IgD-negative memory B cell (primary cell): Measurements from ENCODE around the gene ZNF653. TPM values are rescaled to one million over a fixed set of nuclear protein-coding genes. Genes with fewer than 3 reads are reported as not detected.
"Not testable (repeated sequence)": the region's sequence is repeated elsewhere in the genome, so short reads cannot be mapped to it uniquely, and the experiment has no call there.

Experiments used
- H3K27ac Mint-ChIP-seq, 3 donors: one replicate each; pipeline ENCODE4 v1.8.0; 2020 to 2022; ENCODE audit warnings: mild to moderate bottlenecking in 3 of 3, mixed read lengths in 3 of 3, moderate library complexity in 1 of 3
- H3K27me3 Mint-ChIP-seq: one replicate; pipeline ENCODE4 v1.8.0; 2021; ENCODE audit warnings: mixed read lengths
- H3K36me3 Mint-ChIP-seq: one replicate; pipeline ENCODE4 v1.8.0; 2020; ENCODE audit warnings: mild to moderate bottlenecking, mixed read lengths
- H3K4me1 Mint-ChIP-seq, 3 donors: one replicate each; pipeline ENCODE4 v1.8.0; 2020 to 2022; ENCODE audit warnings: mixed read lengths in 3 of 3, mild to moderate bottlenecking in 1 of 3
- H3K4me3 Mint-ChIP-seq, 4 donors: one replicate each; pipeline ENCODE4 v1.8.0; 2020 to 2022; ENCODE audit warnings: mild to moderate bottlenecking in 4 of 4, mixed read lengths in 4 of 4, moderate library complexity in 3 of 4
- H3K9me3 Mint-ChIP-seq, 3 donors: one replicate each; pipeline ENCODE4 v1.8.0; 2020 to 2021; ENCODE audit warnings: mixed read lengths in 3 of 3, mild to moderate bottlenecking in 1 of 3
- polyA plus RNA-seq: library from polyadenylated mRNA; unstranded; fragments of 300-500 nt; fragmentation: Illumina TruSeq; gene quantifications from one replicate; pipeline ENCODE4 v1.2.3, GENCODE V29; 2021

The ZNF653 gene
- polyA plus RNA-seq, 1 donor from 2014 or later = 4.3 TPM

DNA sequence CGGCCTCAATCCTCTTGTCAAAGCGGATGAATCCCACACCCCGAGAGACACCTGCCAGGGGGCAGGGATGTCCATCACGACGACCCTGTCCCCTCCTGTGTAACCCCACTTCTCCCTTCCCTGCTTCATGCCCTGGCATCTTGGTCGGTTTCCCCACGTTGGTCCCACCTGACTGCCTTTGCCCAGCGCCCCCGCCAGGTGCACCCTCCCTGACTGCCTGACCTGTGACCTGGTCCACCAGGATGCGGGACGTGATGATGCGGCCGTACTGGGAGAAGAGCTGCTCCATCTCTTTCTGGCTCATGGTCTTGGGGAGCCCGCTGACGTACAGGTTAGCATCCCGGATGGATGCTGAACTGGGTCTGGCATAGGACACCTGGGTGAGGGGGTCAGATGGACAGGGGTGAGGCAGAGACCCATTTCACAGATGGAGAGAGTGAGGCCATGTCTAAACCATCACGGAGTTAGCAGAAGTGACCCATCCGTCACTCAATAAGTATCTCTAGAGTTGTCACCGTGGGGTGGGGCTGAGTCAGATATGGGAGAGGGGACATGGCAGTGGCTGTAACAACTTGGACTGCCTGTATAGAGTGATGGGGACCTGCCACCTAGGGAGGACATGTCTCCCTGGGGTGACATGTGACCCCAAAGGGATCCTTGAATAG is 47.3 kb downstream of the ZNF653 start:
- H3K27me3 Mint-ChIP-seq = peaks cover 10% of the 10 kb centered on the region
- H3K9me3 Mint-ChIP-seq = peaks cover 0 to 2% (median 0%) of the 10 kb centered on the region in 3 donors
- H3K4me3 Mint-ChIP-seq = no peak overlapping the region
- no peak overlapping the region for H3K27ac Mint-ChIP-seq
- H3K36me3 Mint-ChIP-seq = no peaks in the 10 kb centered on the region
- H3K4me1 Mint-ChIP-seq = peaks cover 0 to 1% (median 0%) of the 10 kb centered on the region in 3 donors

DNA sequence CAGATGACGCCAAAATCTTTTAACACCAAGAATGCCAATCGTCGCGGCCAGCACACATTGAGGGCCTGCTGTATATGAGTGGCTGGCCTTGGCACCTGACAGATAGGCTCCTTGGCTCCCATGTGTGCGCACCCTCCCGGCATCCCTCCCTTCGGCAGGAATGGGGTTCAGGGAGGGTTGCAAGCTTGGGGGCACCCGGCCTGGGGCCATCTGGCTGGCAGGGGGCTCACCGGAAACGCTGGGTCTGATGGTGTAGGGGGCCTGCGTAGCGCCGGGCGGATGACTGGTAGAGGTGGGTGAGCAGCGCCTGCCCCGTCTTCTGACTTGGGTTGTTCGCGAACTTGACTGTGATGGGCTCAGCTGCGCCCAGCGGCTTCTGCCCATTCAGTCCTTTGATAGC is 47.8 kb downstream of the ZNF653 start:
- H3K36me3 Mint-ChIP-seq = no peaks in the 10 kb centered on the region
- H3K4me3 Mint-ChIP-seq = no peak overlapping the region
- H3K9me3 Mint-ChIP-seq = peaks cover 0 to 2% (median 0%) of the 10 kb centered on the region in 3 donors
- H3K27ac Mint-ChIP-seq = no peak overlapping the region
- peaks cover 0 to under 1% (median 0%) of the 10 kb centered on the region in 3 donors for H3K4me1 Mint-ChIP-seq
- H3K27me3 Mint-ChIP-seq = peaks cover 10% of the 10 kb centered on the region

DNA sequence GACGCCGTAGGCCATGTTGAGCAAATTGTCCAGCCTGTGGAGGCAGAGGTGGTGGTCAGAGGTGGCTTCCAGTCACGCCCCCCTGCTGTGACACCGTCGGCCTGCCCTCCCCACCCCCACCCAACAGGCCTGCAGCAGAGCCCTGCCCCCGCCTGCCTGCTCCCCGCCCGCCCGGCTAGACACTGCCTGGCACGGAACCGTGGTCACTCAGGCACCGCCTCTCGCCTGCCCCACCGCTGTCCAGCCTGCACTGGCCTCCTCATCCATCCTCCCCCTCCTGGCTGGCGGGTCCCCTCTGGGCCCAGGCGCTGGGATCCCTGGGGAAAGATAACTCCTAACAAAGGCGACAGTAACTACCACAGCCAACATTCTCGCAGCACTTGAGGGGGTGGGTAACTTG is 48.5 kb downstream of the ZNF653 start:
- H3K4me1 Mint-ChIP-seq = peaks cover 4 to 5% (median 4%) of the 10 kb centered on the region in 3 donors
- H3K27ac Mint-ChIP-seq = no peak overlapping the region
- H3K27me3 Mint-ChIP-seq = peaks cover 13% of the 10 kb centered on the region

DNA sequence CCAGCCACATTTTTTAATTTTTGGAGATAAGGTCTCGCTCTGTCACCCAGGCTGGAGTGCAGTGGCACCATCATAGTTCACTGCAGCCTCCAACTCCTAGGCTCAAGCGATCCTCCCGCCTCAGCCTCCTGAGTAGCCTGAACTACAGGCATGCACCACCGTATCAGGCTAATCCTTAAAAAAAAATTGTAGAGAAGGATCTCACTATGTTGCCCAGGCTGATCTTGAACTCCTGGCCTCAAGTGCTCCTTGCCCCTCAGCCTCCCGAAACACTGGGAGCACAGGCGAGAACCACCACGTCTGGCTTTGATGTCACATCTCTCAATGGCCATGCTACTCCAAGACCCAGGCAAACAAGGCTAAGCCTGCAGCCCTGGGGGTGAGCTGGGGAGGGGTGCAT is 49.0 kb downstream of the ZNF653 start:
- H3K27ac Mint-ChIP-seq = no peak overlapping the region
- peaks cover 5 to 8% (median 5%) of the 10 kb centered on the region in 3 donors for H3K4me1 Mint-ChIP-seq
- no peak overlapping the region for H3K4me3 Mint-ChIP-seq
- H3K36me3 Mint-ChIP-seq = no peaks in the 10 kb centered on the region
- H3K9me3 Mint-ChIP-seq = peaks cover 0 to 2% (median 0%) of the 10 kb centered on the region in 3 donors
- H3K27me3 Mint-ChIP-seq = peaks cover 13% of the 10 kb centered on the region

More for the DNA sequence above, 48.5 kb downstream of the ZNF653 start:
- H3K9me3 Mint-ChIP-seq = peaks cover 0 to 2% (median 0%) of the 10 kb centered on the region in 3 donors
- H3K4me3 Mint-ChIP-seq = no peak overlapping the region
- no peaks in the 10 kb centered on the region for H3K36me3 Mint-ChIP-seq

DNA sequence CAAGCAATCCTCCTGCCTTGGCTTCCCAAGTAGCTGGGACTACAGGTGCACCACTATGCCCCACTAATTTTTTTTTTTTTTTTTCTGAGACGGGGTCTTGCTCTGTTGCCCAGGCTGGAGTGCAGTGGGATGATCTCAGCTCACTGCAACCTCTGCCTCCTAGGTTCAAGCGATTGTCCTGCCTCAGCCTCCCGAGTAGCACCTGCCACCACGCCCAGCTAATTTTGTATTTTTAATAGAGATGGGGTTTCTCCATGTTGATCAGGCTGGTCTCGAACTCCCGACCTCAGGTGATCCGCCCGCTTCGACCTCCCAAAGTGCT is 50.4 kb downstream of the ZNF653 start:
- H3K27ac Mint-ChIP-seq, H3K9me3 Mint-ChIP-seq, H3K36me3 Mint-ChIP-seq, H3K4me1 Mint-ChIP-seq: not testable (repeated sequence)
- Mint-ChIP-seq H3K4me3 (peak overlapping the region in 2 of 4 donors; percentile 62 to 66), H3K27me3 (peaks cover 10% of the 10 kb centered on the region)

DNA sequence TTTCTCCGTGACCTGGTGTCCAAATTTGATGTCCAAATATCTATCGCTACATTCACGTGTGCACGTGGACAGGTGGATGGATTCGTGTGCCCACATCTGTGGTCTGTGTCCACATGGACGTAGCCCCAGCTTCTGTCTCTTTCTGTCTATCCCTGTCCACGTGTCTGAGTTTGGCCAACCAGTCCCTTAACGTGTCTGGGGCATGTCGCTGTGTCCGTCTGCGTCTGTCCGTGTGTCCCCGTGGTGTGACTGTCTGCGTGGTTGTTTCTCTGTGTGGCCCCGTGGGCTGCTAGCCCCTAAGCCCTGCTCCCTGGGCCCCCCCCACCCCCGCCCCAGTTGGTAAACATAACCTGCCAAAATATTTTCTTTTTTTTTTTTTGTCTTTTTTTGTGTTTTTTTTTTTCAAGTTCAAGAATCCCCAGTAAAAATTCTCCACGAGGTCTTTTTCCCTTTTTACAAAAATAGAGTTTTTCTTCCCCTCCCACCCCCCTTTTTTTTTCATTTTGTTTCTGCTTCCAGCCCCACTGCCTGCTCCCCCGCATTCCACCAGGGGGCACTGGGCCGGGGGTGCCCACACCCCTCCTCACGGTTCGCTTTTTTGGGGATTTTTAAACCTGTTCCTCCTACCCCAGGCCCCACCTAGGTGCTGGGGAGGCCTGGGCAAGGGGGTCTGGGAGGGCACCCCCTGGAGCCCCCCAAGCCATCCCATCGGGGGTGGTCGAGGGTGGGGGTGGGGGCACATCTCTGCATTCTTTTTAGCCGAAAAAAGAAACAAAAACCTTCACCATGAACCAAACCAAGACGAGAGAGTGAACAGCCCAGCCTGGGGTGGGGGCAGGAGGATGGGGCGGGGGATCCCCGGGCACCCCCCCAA is 51.9 kb downstream of the ZNF653 start:
- Mint-ChIP-seq H3K9me3 (no peaks in the 10 kb centered on the region), H3K27me3 (peaks cover 7% of the 10 kb centered on the region), H3K27ac (peak overlapping the region in 1 of 3 donors; percentile 45), H3K4me3 (peak overlapping the region in 1 of 4 donors; percentile 32), H3K36me3 (no peaks in the 10 kb centered on the region), H3K4me1 (peaks cover 5 to 8% (median 5%) of the 10 kb centered on the region in 3 donors)

DNA sequence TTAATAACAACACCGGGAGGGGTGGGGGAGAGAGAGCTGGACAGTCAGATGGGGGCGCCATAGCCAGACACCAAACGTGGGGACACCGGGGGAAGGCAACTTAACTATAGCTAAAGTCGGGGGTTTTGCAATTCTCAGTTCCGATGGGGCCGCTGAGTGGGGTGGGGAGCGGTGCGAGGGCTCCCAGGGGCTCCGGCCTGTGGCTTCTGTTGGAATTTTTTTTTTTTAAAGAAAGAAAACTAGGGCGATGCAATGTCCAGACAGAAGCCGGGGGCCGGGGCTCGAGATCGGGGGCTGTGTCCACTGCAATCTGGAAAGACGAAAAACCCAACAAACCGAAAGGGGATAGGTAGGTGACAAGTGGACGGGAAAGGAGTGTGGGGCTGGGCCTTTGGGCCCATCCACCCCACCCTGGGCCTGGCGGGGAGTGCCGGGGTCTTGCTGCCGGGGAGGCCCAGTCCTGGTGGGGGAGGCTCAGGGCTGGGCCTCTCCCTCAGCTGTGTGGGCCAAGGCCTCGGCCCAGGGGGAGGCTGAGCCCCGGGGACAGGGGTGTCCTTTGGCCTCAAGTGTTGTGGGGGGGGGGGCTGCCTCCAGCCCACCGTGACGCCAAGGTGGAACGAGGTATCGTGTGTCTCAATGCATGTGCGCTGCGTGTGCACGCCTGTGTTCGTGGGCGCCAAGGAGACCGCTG is 52.9 kb downstream of the ZNF653 start:
- peak overlapping the region in 2 of 4 donors; percentile 69 to 72 for H3K4me3 Mint-ChIP-seq
- H3K27ac Mint-ChIP-seq = peak overlapping the region; percentile 45 to 53 (median 50)
- H3K27me3 Mint-ChIP-seq = peaks cover 2% of the 10 kb centered on the region
- H3K36me3 Mint-ChIP-seq = no peaks in the 10 kb centered on the region
- H3K9me3 Mint-ChIP-seq = no peaks in the 10 kb centered on the region
- H3K4me1 Mint-ChIP-seq = peaks cover 5 to 8% (median 5%) of the 10 kb centered on the region in 3 donors

DNA sequence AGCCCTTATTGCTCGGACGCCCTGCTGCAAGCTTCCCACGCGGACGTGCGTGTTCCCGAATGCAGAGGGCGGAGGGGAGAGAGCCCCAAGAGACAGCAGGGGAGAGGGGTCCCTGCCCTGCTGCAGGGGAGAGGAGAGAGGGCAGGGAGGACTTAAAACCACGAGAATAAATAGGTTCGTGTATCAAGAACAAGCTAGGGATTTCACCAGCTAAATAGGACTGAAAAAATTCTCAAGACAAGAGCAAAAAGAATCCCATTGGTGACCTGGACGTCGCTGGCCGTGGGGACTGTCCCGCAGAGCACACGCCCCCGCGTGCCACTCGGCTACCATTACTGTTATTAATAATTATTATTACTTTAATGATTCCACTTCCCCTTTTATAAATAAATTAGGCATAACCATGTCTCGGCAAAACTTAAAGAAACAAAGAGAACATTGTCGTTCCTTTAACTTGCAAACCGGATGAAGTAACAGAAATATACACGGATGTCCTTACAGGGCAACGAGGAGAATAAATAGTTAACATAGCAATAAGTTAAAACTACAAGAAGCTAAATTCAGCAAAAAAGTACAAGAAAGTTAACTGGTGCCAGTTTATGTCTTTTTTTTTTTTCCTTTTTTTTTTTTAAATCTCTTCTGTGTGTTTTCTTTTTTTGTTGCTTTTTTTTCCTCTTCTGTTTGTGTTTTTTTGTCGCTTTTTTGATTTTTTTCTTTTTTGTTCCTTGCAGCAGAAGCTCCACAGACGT is 53.6 kb downstream of the ZNF653 start:
- no peaks in the 10 kb centered on the region for H3K36me3 Mint-ChIP-seq
- no peaks in the 10 kb centered on the region for H3K9me3 Mint-ChIP-seq
- peak overlapping the region in 1 of 3 donors; percentile 45 for H3K27ac Mint-ChIP-seq
- peaks cover 2% of the 10 kb centered on the region for H3K27me3 Mint-ChIP-seq
- peaks cover 5 to 8% (median 5%) of the 10 kb centered on the region in 3 donors for H3K4me1 Mint-ChIP-seq
- peak overlapping the region in 2 of 4 donors; percentile 69 to 72 for H3K4me3 Mint-ChIP-seq

DNA sequence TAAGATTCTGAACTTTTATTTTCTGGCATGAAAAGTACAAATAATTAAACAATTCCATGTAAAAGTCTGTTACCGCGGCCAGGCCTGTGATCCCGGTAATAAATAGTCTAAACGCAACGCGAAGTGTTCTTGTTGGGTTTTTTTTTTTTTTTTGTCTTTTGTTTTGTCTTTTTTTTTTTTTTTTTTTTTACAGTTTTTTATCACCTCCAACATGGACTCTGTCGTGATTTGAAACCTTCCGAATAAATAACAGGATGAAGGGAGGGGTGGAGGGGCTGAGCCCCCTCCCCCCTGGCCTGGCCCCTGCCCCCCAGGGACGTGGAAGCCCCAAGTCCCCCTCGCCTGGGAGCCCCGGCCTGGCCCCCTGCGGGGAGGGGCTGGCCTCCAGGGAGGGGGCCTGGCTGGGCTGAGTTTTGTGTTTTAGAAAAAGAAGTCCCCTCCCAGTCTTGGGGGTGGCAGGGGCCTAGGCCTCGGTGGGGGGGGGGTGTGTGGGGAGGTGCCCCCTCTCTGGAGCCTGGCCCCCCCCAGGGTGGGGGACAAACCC is 54.2 kb downstream of the ZNF653 start:
- peaks cover 5 to 8% (median 5%) of the 10 kb centered on the region in 3 donors for H3K4me1 Mint-ChIP-seq
- no peaks in the 10 kb centered on the region for H3K9me3 Mint-ChIP-seq
- no peaks in the 10 kb centered on the region for H3K36me3 Mint-ChIP-seq
- peak overlapping the region in 1 of 4 donors; percentile 49 for H3K4me3 Mint-ChIP-seq
- peaks cover 2% of the 10 kb centered on the region for H3K27me3 Mint-ChIP-seq
- H3K27ac Mint-ChIP-seq = no peak overlapping the region

DNA sequence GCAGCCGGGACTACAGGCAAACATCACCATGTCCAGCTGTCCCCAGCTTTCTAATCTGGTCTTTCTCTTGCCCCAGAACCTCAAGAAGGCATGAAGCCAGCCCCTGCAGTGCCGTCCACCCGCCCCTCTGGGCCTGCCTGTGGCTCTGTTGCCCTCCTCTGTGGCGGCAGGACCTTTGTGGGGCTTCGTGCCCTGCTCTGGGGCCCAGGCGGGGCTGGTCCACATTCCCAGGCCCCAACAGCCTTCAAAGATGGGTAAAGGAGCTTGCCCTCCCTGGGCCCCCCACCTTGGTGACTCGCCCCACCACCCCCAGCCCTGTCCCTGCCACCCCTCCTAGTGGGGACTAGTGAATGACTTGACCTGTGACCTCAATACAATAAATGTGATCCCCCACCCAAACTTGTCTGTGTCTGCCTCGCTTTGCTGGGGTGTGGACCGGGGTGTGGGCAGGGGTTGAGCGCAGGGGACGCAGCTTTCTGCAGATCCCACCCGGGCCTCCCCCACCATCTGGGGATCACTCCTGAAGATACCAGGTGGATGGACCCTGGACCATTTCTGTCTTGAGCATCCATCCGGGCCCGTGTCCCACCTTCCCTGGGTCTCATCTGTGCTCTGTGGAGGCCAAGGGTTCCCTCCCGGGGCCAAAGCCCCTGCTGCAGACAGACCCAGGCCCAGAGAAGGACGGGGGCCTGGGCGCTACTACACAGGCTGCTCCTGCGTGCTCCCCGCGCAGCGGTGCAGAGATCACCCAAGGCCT is 54.9 kb downstream of the ZNF653 start:
- peaks cover 5 to 8% (median 5%) of the 10 kb centered on the region in 3 donors for H3K4me1 Mint-ChIP-seq
- H3K9me3 Mint-ChIP-seq = no peaks in the 10 kb centered on the region
- no peaks in the 10 kb centered on the region for H3K36me3 Mint-ChIP-seq
- peaks cover 2% of the 10 kb centered on the region for H3K27me3 Mint-ChIP-seq
- H3K4me3 Mint-ChIP-seq = peak overlapping the region in 1 of 4 donors; percentile 49
- no peak overlapping the region for H3K27ac Mint-ChIP-seq

DNA sequence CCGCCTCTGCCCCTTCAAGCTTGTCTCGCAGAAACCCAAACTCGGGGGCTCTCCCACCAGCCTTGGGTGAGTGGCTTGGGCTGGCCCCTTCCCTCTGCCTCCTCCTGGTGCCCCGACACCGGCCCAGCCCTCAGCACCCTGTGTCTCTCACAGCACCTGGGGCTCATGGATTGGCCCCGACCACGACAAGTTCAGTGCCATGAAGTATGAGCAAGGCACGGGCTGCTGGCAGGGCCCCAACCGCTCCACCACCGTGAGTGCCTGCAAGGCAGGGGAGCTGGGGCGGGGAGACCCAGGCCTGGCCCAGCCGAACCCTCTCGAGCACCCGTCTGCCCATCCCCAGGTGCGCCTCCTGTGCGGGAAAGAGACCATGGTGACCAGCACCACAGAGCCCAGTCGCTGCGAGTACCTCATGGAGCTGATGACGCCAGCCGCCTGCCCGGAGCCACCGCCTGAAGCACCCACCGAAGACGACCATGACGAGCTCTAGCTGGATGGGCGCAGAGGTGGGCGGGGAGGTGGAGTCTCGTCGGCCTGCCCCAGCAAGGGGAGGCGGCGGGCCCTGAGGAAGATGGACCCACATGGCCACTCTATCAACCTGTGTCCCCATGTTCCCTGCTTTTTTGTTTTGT is 56.6 kb downstream of the ZNF653 start:
- H3K4me1 Mint-ChIP-seq = peaks cover 5 to 8% (median 5%) of the 10 kb centered on the region in 3 donors
- no peaks in the 10 kb centered on the region for H3K9me3 Mint-ChIP-seq
- no peak overlapping the region for H3K27ac Mint-ChIP-seq
- H3K27me3 Mint-ChIP-seq = peaks cover 2% of the 10 kb centered on the region
- H3K4me3 Mint-ChIP-seq = no peak overlapping the region
- peaks cover 2% of the 10 kb centered on the region for H3K36me3 Mint-ChIP-seq

DNA sequence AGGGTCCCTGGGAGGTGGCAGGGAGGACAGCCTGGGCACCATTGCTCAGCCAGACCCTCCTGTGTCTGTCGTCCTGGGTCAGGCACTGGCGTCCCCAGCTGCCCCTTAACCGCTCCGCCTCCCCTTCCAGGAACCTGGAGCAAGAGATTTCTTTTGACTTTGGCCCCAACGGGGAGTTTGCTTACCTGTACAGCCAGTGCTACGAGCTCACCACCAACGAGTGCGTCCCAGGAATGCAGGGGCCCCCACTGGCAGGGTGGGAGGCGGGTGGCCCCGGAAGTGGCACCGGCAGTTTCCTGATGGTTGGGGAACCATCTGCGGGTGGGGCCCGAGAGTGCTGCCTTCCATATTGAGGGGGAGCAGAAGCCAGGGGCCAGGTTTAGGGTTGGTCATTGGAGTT is 57.2 kb downstream of the ZNF653 start:
- H3K36me3 Mint-ChIP-seq = peaks cover 2% of the 10 kb centered on the region
- H3K27me3 Mint-ChIP-seq = peaks cover 2% of the 10 kb centered on the region
- H3K27ac Mint-ChIP-seq = no peak overlapping the region
- no peak overlapping the region for H3K4me3 Mint-ChIP-seq
- H3K9me3 Mint-ChIP-seq = no peaks in the 10 kb centered on the region
- H3K4me1 Mint-ChIP-seq = peaks cover 5 to 8% (median 5%) of the 10 kb centered on the region in 3 donors
